ENCODE data around the gene TSTD1. TPM values are rescaled to one million over a fixed set of nuclear protein-coding genes. Genes with fewer than 3 reads are reported as not detected.
"Not testable (repeated sequence)": the region's sequence is repeated elsewhere in the genome, so short reads cannot be mapped to it uniquely, and the experiment has no call there.

TSTD1 gene
- total and polyA plus RNA-seq, 7 donors: 2.5 to 33.9 (median 10.4) TPM

DNA sequence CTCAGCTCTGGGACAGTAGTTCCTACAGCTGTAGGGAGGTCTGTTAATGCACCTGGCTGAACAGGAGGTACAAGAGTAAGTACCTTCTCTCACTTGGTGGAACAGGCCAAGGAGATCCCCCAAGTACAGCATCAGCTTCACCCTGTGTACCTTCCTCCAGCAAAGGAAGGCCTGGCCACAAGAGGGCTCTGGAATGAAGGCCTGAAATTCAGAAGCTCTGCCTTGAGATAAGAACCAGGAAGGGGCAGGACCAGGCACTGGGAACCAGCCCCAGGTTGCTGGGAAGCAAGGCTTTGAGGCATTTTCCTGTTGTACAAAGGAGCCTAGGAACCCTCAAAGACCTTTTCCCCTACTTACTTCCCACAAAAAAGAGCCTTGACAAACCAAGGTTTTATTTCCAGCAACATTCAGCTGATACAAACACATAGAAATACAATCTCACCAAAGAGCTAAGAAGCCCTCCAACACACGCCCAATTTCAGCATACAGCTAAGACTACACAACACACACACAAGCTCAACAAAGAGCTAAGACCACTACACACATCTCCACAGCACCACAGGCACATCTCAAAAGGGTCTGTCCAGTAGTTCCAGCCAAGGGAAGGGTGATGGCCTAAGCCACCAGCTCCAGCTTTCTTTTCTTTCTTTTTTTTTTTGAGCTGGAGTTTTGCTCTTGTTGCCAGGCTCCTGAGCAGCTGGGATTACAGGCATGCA, 41.3 kb downstream of the TSTD1 start:
- no peak overlapping the region for H3K27ac ChIP-seq
- intact Hi-C loops (cut with DNase I): loop anchor here (2.0 to 5.0 kb wide), 2 partner anchors 99 to 140 kb away; no protein-coding TSS in a partner anchor
- peak in 3 of 4 donors; percentile 60 to 76 (median 65) for ATAC-seq
- 63 to 95% (median 93%) methylated on average over 1 of the region's 1 CpG for WGBS, 3 donors
- no peaks in the 10 kb centered on the region for H3K36me3 ChIP-seq (ENCODE audit: insufficient read depth in 1 of 2, low read depth in 1 of 2)
- peak; percentile 33 to 67 for DNase-seq
- H3K27me3 ChIP-seq (ENCODE audit: insufficient read depth in 3 of 3, low read length in 2 of 3): no peaks in the 10 kb centered on the region
- H3K4me1 ChIP-seq: no peaks in the 10 kb centered on the region
- TF ChIP-seq, protein P1, sequence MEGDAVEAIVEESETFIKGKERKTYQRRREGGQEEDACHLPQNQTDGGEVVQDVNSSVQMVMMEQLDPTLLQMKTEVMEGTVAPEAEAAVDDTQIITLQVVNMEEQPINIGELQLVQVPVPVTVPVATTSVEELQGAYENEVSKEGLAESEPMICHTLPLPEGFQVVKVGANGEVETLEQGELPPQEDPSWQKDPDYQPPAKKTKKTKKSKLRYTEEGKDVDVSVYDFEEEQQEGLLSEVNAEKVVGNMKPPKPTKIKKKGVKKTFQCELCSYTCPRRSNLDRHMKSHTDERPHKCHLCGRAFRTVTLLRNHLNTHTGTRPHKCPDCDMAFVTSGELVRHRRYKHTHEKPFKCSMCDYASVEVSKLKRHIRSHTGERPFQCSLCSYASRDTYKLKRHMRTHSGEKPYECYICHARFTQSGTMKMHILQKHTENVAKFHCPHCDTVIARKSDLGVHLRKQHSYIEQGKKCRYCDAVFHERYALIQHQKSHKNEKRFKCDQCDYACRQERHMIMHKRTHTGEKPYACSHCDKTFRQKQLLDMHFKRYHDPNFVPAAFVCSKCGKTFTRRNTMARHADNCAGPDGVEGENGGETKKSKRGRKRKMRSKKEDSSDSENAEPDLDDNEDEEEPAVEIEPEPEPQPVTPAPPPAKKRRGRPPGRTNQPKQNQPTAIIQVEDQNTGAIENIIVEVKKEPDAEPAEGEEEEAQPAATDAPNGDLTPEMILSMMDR (IDR thresholded peaks at IDR 0.05): peak; percentile 52
- no peaks in the 10 kb centered on the region for H3K9me3 ChIP-seq
- no peak overlapping the region for H3K4me3 ChIP-seq

- Histone ChIP-seq H3K27ac (no peak overlapping the region), H3K36me3 (ENCODE audit: insufficient read depth in 1 of 2, low read depth in 1 of 2) (no peaks in the 10 kb centered on the region), H3K9me3 (no peaks in the 10 kb centered on the region), H3K4me1 (no peaks in the 10 kb centered on the region), H3K27me3 (ENCODE audit: insufficient read depth in 3 of 3, low read length in 2 of 3) (no peaks in the 10 kb centered on the region), H3K4me3 (no peak overlapping the region)
- TF ChIP-seq, protein P1 (IDR thresholded peaks at IDR 0.05): no peak
- DNase-seq (no peak), ATAC-seq (no peak)
- intact Hi-C loops (cut with DNase I): loop anchor here (2.0 to 5.0 kb wide), 2 partner anchors 101 to 141 kb away; no protein-coding TSS in a partner anchor
- 85 to 91% (median 90%) methylated on average over 3 of the region's 3 CpGs for WGBS, 3 donors
These were observed 42.6 kb downstream of the TSTD1 start for GRCh38 chr1:160996178-160996577.

DNA sequence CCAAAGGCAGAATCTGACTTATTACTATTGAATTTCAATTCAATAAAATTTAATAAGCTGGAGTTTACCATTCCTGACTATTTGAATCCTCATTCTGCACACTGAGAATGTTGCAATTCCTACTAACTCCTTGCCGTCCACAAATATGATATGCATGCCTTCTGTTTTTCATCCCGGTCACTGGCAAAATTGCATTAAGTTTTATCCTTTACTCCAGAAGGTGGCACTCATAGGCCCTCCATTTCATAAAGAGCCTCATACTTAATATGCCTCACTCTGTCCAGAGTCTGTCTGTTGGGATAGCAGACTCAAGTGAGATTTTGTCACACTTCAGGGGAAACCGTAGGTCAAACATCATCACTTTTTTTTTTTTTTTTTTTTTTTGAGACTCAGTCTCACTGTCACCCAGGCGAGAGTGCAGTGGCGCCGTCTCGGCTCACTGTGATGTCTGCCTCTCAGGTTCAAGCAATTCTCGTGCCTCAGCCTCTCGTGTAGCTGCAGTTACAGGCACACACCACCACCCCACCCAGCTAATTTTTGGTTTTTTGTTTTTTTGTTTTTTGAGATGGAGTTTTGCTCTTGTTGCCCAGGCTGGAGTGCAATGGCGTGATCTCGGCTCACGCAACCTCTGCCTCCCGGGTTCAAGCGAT, 45.1 kb downstream of the TSTD1 start:
- Histone ChIP-seq H3K36me3 (ENCODE audit: insufficient read depth in 1 of 2, low read depth in 1 of 2) (no peaks in the 10 kb centered on the region), H3K9me3 (no peaks in the 10 kb centered on the region), H3K4me3 (no peak overlapping the region), H3K27me3 (ENCODE audit: insufficient read depth in 3 of 3, low read length in 2 of 3) (no peaks in the 10 kb centered on the region), H3K27ac (no peak overlapping the region), H3K4me1 (no peaks in the 10 kb centered on the region)
- TF ChIP-seq, protein P1 (IDR thresholded peaks at IDR 0.05): peak; percentile 5
- intact Hi-C loops (cut with DNase I): loop anchor here in 1 of 2 donors (5.0 kb wide), 1 partner anchor 266 kb away; no protein-coding TSS in a partner anchor
- 72 to 74% (median 73%) methylated on average over 14 of the region's 14 CpGs for WGBS, 3 donors
- DNase-seq (no peak), ATAC-seq (peak in 1 of 4 donors; percentile 39)

DNA sequence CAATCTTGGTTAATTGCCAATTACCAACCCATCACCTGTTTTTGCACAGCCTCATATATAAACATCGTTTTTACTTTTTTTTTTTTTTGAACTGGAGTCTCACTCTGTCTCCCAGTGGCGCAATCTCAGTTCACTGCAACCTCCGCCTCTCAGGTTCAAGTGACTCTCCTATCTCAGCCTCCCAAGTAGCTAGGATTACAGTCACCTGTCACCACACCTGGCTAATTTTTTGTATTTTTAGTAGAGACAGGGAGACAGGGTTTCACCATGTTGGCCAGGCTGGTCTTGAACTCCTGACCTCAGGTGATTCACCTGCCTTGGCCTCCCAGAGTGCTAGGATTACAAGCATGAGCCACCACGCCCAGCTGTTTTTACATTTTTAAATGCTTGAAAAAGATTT, 46.7 kb downstream of the TSTD1 start:
- not testable (repeated sequence) for H3K4me3 ChIP-seq; H3K27me3 ChIP-seq (ENCODE audit: insufficient read depth in 3 of 3, low read length in 2 of 3); H3K4me1 ChIP-seq; H3K27ac ChIP-seq; H3K9me3 ChIP-seq; H3K36me3 ChIP-seq (ENCODE audit: insufficient read depth in 1 of 2, low read depth in 1 of 2); DNase-seq; ATAC-seq
- intact Hi-C loops (cut with DNase I): loop anchor here in 1 of 2 donors (5.0 kb wide), 1 partner anchor 265 kb away; no protein-coding TSS in a partner anchor
- WGBS, 3 donors: 82 to 87% (median 84%) methylated on average over 4 of the region's 4 CpGs

Other genes starting within 250 kb of the TSTD1 start
- gene LY9, start 242.8 kb downstream of the TSTD1 start, total RNA-seq: under 1 TPM in 3 of 4 donors, not detected in 1; 0.27 to 0.49 (median 0.38) TPM
- under 1 TPM in 2 of 3 donors, not detected in 1; 0.06 to 0.10 TPM for gene LY9, start 242.8 kb downstream of the TSTD1 start, polyA plus RNA-seq
- under 1 TPM in 2 of 4 donors, not detected in 2; 0.12 to 0.63 TPM for gene CD244, start 176.1 kb downstream of the TSTD1 start, total RNA-seq
- under 1 TPM in 2 of 3 donors, not detected in 1; 0.03 to 0.05 TPM for gene CD244, start 176.1 kb downstream of the TSTD1 start, polyA plus RNA-seq
- 1 to 10 TPM in 1 of 4 donors, under 1 TPM in 2, not detected in 1; 0.47 to 2.6 (median 0.63) TPM for gene ITLN1, start 153.8 kb downstream of the TSTD1 start, total RNA-seq
- 1 to 10 TPM in 1 of 3 donors, under 1 TPM in 2; 0.09 to 1.8 (median 0.84) TPM for gene ITLN1, start 153.8 kb downstream of the TSTD1 start, polyA plus RNA-seq
- gene ITLN2, start 84.2 kb downstream of the TSTD1 start, total RNA-seq: not detected
- gene ITLN2, start 84.2 kb downstream of the TSTD1 start, polyA plus RNA-seq: not detected
- 10 to 100 TPM in 1 of 4 donors, 1 to 10 TPM in 3; 5.1 to 13.8 (median 8.6) TPM for gene F11R, start 17.8 kb downstream of the TSTD1 start, total RNA-seq
- 1 to 10 TPM; 2.9 to 5.2 (median 3.6) TPM for gene F11R, start 17.8 kb downstream of the TSTD1 start, polyA plus RNA-seq
- 10 to 100 TPM; 29.8 to 50.6 (median 37.3) TPM for gene USF1, start 7.0 kb upstream of the TSTD1 start, total RNA-seq
- gene USF1, start 7.0 kb upstream of the TSTD1 start, polyA plus RNA-seq: 10 to 100 TPM; 40.0 to 68.1 (median 58.8) TPM
- 1 to 10 TPM; 1.6 to 3.3 (median 1.8) TPM for gene ARHGAP30, start 30.9 kb upstream of the TSTD1 start, total RNA-seq
- under 1 TPM; 0.44 to 0.73 (median 0.47) TPM for gene ARHGAP30, start 30.9 kb upstream of the TSTD1 start, polyA plus RNA-seq
- gene NECTIN4, start 50.6 kb upstream of the TSTD1 start, total RNA-seq: not detected
- under 1 TPM in 2 of 3 donors, not detected in 1; 0.01 to 0.03 TPM for gene NECTIN4, start 50.6 kb upstream of the TSTD1 start, polyA plus RNA-seq
- 1 to 10 TPM; 1.4 to 5.9 (median 3.5) TPM for gene KLHDC9, start 59.4 kb upstream of the TSTD1 start, total RNA-seq
- gene KLHDC9, start 59.4 kb upstream of the TSTD1 start, polyA plus RNA-seq: 1 to 10 TPM in 2 of 3 donors, under 1 TPM in 1; 0.34 to 2.7 (median 1.8) TPM
- 100 to 1,000 TPM in 3 of 4 donors, 10 to 100 TPM in 1; 60.2 to 144 (median 124) TPM for gene PFDN2, start 79.1 kb upstream of the TSTD1 start, total RNA-seq
- 100 to 1,000 TPM; 191 to 759 (median 235) TPM for gene PFDN2, start 79.1 kb upstream of the TSTD1 start, polyA plus RNA-seq
- gene NIT1, start 79.1 kb upstream of the TSTD1 start, total RNA-seq: 10 to 100 TPM; 20.1 to 43.8 (median 28.5) TPM
- 10 to 100 TPM; 24.0 to 39.9 (median 30.7) TPM for gene NIT1, start 79.1 kb upstream of the TSTD1 start, polyA plus RNA-seq
- gene DEDD, start 93.7 kb upstream of the TSTD1 start, total RNA-seq: 10 to 100 TPM; 30.4 to 70.8 (median 51.5) TPM
- gene DEDD, start 93.7 kb upstream of the TSTD1 start, polyA plus RNA-seq: 10 to 100 TPM; 45.8 to 65.4 (median 63.5) TPM
- gene UFC1, start 115.0 kb upstream of the TSTD1 start, total RNA-seq: 10 to 100 TPM; 56.6 to 76.2 (median 63.9) TPM
- gene UFC1, start 115.0 kb upstream of the TSTD1 start, polyA plus RNA-seq: 100 to 1,000 TPM in 1 of 3 donors, 10 to 100 TPM in 2; 98.2 to 141 (median 99.6) TPM
- 10 to 100 TPM; 13.4 to 26.5 (median 23.2) TPM for gene USP21, start 120.5 kb upstream of the TSTD1 start, total RNA-seq
- 10 to 100 TPM; 16.7 to 47.3 (median 22.9) TPM for gene USP21, start 120.5 kb upstream of the TSTD1 start, polyA plus RNA-seq
- 10 to 100 TPM in 1 of 4 donors, 1 to 10 TPM in 3; 4.8 to 12.8 (median 6.9) TPM for gene PPOX, start 127.5 kb upstream of the TSTD1 start, total RNA-seq
- 10 to 100 TPM in 1 of 3 donors, 1 to 10 TPM in 2; 6.0 to 13.1 (median 7.5) TPM for gene PPOX, start 127.5 kb upstream of the TSTD1 start, polyA plus RNA-seq
- 10 to 100 TPM; 16.3 to 32.8 (median 28.9) TPM for gene B4GALT3, start 138.5 kb upstream of the TSTD1 start, total RNA-seq
- gene B4GALT3, start 138.5 kb upstream of the TSTD1 start, polyA plus RNA-seq: 10 to 100 TPM; 29.3 to 48.1 (median 30.9) TPM
- gene ADAMTS4, start 160.1 kb upstream of the TSTD1 start, total RNA-seq: 1 to 10 TPM; 1.3 to 8.9 (median 5.2) TPM
- gene ADAMTS4, start 160.1 kb upstream of the TSTD1 start, polyA plus RNA-seq: 1 to 10 TPM in 1 of 3 donors, under 1 TPM in 2; 0.88 to 1.3 (median 0.92) TPM
- gene NDUFS2, start 163.4 kb upstream of the TSTD1 start, total RNA-seq: 100 to 1,000 TPM; 204 to 336 (median 272) TPM
- 100 to 1,000 TPM; 207 to 270 (median 232) TPM for gene NDUFS2, start 163.4 kb upstream of the TSTD1 start, polyA plus RNA-seq
- gene FCER1G, start 176.3 kb upstream of the TSTD1 start, total RNA-seq: 10 to 100 TPM in 2 of 4 donors, 1 to 10 TPM in 2; 3.3 to 11.3 (median 9.7) TPM
- gene FCER1G, start 176.3 kb upstream of the TSTD1 start, polyA plus RNA-seq: 10 to 100 TPM in 2 of 3 donors, 1 to 10 TPM in 1; 8.3 to 23.5 (median 12.4) TPM
- gene APOA2, start 184.7 kb upstream of the TSTD1 start, total RNA-seq: under 1 TPM in 1 of 4 donors, not detected in 3; 0.86 TPM
- gene APOA2, start 184.7 kb upstream of the TSTD1 start, polyA plus RNA-seq: not detected
- gene TOMM40L, start 187.1 kb upstream of the TSTD1 start, total RNA-seq: 10 to 100 TPM; 10.0 to 39.2 (median 27.5) TPM
- 10 to 100 TPM; 26.4 to 38.3 (median 32.4) TPM for gene TOMM40L, start 187.1 kb upstream of the TSTD1 start, polyA plus RNA-seq
- not detected for gene NR1I3, start 199.2 kb upstream of the TSTD1 start, total RNA-seq
- gene NR1I3, start 199.2 kb upstream of the TSTD1 start, polyA plus RNA-seq: under 1 TPM; 0.17 to 0.42 (median 0.25) TPM
- under 1 TPM in 1 of 4 donors, not detected in 3; 0.45 TPM for gene PCP4L1, start 219.8 kb upstream of the TSTD1 start, total RNA-seq
- gene PCP4L1, start 219.8 kb upstream of the TSTD1 start, polyA plus RNA-seq: under 1 TPM; 0.21 to 0.28 (median 0.25) TPM